ENCODE data around the gene APOA1.
"Not testable (repeated sequence)": the region's sequence is repeated elsewhere in the genome, so short reads cannot be mapped to it uniquely, and the experiment has no call there.

The APOA1 gene

GRCh38 chr11:116811194-116811593 is 26.2 kb downstream of the APOA1 start:
- no peak for DNase-seq

GRCh38 chr11:116808262-116809175 is 28.9 kb downstream of the APOA1 start:
- no peak for DNase-seq

GRCh38 chr11:116807601-116808261 is 29.7 kb downstream of the APOA1 start:
- DNase-seq = no peak

- DNase-seq = no peak
Measured at GRCh38 chr11:116804001-116804400, 33.4 kb downstream of the APOA1 start.

- not testable (repeated sequence) for DNase-seq
Measured at GRCh38 chr11:116801662-116802061, 35.8 kb downstream of the APOA1 start.

GRCh38 chr11:116800610-116801009 is 36.8 kb downstream of the APOA1 start:
- DNase-seq = no peak

- no peak for DNase-seq
Measured at GRCh38 chr11:116798368-116798767, 39.1 kb downstream of the APOA1 start.

- DNase-seq = no peak
Measured at GRCh38 chr11:116797816-116798215, 39.6 kb downstream of the APOA1 start.

GRCh38 chr11:116796548-116796947 is 40.9 kb downstream of the APOA1 start:
- no peak for DNase-seq

GRCh38 chr11:116794851-116795250 is 42.6 kb downstream of the APOA1 start:
- no peak for DNase-seq

- DNase-seq = no peak
Measured at GRCh38 chr11:116793772-116794097, 43.7 kb downstream of the APOA1 start.

GRCh38 chr11:116792869-116793771 is 44.3 kb downstream of the APOA1 start:
- no peak for DNase-seq

- DNase-seq = no peak
Measured at GRCh38 chr11:116792144-116792868, 45.1 kb downstream of the APOA1 start.

- no peak for DNase-seq
Measured at GRCh38 chr11:116791813-116792143, 45.6 kb downstream of the APOA1 start, which contains the start of gene APOA5. APOA5 (minus strand) TSS chr11:116791879; CDS start chr11:116791860, 19 bp downstream.

GRCh38 chr11:116791002-116791812 is 46.2 kb downstream of the APOA1 start:
- DNase-seq = peak; percentile 28

- no peak for DNase-seq
Measured at GRCh38 chr11:116790167-116791001, 47.0 kb downstream of the APOA1 start.

- no peak for DNase-seq
Measured at GRCh38 chr11:116788975-116789374, 48.4 kb downstream of the APOA1 start.

- no peak for DNase-seq
Measured at GRCh38 chr11:116788534-116788933, 48.9 kb downstream of the APOA1 start.

- peak; percentile 44 for DNase-seq
Measured at GRCh38 chr11:116787786-116788486, 49.5 kb downstream of the APOA1 start, which contains the start of gene ZPR1. ZPR1 (minus strand) TSS chr11:116788023; CDS start chr11:116787990, 33 bp downstream.

GRCh38 chr11:116787436-116787785 is 50.0 kb downstream of the APOA1 start:
- no peak for DNase-seq

Data from NCI-H2107 (cell line).